NCI-H2171 (cell line): ENCODE measurements around the gene PAX5.
A peak's percentile ranks its signal among the peaks of the same experiment; 100 is the strongest.
"Not testable (repeated sequence)": the region's sequence is repeated elsewhere in the genome, so short reads cannot be mapped to it uniquely, and the experiment has no call there.

ENCODE experiments used
- DNase-seq: peaks from one replicate; lab custom pipeline; 2025; lab: John Stamatoyannopoulos, UW

Gene PAX5

DNA sequence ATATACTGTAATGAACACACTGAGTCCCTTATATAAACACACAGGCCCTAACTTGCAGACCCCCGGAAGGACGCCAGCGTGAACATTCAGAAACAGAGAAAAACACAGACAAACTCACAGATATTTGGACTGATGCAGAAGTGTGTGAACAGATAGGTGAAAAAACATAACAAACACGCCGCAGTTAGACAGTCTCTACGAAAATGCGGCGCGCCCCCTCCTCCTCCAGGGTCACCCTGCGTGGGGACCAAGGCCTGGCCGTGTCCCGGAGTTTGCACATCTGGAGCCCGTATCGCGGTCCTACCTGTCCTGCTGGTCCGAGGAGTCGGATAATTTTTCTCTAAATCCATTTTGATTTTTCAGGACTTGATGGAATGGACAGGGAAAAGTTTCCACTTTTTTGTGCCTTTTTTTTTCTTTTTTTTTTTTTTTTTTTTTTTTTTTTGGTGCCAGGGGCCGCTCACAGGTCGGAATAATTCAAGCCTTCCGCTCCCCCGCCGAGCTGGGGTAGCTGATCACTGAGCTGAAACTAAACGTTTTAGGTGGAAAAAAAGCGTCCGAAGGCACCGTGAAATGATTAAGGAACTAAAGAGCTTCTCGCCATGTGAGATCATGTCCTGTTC, at the start of gene PAX5:
Gene PAX5, minus strand, starts transcription at position 587 of the 623 bp plus-strand sequence. Its CDS starts 237 bp downstream, at position 350.
- DNase-seq, result no peak

DNA sequence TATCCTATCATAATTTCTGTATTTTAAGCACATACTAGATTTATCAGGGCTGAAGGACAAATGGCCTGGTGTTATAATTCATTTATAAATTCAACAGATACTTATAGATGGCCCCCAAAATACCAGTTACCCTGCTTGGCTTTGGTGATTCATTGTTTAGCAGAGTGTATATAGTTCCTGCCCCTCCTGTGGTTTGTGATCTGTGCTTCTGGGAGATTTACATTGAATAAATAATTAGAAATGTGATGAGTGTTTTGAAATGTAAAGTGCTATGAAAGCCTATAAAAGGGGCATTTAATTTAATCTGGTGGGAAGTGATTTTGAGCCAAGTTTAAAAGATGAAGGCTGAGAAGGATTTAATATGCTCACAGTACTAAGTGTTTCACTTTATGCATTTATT, 49.6 kb upstream of the PAX5 start:
- no peak for DNase-seq

DNA sequence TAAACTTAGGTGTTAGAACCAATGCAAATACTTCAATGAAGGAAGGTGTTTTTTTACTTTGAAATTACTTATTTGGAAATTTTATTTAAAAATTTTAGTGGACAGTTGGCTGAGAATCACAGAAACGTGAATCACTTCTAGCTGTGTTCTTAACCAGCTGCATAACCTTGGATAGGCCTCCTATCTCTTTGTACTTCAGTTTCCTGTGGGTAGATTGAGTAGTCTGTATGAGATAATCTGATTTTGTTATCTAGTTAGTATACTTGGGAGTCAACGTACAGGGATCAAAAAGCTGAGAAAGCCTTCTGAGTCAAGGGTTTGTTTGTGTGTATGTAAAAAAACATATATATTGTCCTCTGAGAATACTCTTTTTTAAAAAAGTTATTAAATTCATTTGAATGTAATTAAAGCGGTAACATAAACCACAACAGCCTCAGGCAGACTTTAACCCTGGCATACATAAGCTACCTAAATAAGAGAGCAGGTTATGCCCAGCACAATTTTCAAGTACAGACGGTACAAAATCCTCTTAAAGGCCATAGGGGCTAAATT, 48.2 kb upstream of the PAX5 start:
- no peak for DNase-seq

DNA sequence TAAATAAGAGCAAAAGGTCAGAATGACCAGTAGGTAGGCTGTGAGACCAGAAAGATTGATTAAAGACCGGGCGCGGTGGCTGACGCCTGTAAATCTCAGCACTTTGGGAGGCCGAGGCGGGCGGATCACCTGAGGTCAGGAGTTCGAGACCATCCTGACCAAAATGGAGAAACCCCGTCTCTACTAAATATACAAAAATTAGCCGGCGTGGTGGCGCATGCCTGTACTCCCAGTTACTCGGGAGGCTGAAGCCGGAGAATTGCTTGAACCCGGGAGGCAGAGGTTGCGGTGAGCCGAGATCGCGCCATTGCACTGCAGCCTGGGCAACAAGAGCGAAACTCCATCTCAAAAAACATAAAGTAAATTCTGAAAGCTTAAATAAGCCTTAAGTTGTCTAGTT, 47.4 kb upstream of the PAX5 start:
- DNase-seq, result not testable (repeated sequence)

DNA sequence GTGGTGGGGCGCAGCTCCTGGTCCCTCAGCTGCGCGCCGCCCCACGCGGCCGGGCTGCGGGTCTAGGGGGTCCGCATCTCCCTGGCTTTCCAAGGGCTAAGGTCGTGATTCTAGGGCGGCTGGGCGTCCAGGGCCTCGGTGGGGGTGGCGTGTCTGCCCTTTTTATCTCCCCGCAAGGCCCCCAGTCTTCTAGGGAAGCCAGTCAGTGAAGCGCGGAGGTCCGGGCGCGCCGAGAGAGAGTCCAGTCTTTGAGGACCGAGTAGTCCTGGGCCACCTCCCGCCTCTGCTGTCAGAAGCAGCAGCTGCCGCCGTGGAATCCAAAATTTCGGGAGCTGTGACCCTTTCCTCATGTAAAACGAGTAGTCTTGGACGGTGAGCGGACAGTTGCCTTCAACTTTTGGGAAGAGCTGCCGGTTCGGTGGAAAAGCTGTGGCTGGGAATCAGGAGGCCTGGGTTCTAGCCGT, 46.1 kb upstream of the PAX5 start:
- not testable (repeated sequence) for DNase-seq

DNA sequence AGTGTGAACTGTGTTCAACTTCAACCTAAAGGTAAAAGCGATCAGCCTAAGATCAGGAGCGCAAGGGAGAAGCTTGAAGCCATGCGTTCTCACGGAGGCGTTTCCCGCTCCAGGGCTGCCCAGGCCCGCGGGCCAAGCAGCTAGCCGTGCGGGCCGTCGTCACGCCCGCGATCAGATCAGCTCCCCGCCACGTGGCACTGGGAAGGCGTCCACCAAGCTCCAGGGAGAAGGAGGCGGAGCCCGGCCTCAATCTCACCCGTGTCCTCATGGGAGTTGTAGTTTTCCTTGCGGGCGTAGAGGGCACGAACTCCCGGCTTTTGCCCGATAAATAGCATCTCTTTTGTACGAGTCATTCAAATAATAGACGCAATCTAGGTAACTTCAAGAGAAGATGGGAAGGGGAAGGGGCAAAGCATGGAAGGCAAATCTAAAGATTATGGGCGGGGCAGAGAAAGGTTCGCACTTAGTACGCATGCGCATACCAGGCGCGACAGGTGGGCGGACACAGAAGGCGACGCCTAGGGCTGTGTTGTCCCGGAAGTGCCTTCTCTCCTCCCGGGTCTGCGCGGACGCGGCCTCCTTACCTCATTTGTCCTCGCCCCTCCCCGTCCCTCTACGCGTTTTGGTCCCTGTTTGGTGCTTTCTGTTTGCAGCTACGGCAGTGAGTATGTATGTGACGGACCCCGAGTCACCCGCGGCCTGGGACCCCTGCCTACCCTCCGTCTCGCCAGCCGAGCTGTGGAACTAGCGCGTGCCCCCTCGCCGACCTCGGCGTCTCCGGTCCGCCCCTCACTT, 45.5 kb upstream of the PAX5 start:
- DNase-seq, result peak; percentile 77

DNA sequence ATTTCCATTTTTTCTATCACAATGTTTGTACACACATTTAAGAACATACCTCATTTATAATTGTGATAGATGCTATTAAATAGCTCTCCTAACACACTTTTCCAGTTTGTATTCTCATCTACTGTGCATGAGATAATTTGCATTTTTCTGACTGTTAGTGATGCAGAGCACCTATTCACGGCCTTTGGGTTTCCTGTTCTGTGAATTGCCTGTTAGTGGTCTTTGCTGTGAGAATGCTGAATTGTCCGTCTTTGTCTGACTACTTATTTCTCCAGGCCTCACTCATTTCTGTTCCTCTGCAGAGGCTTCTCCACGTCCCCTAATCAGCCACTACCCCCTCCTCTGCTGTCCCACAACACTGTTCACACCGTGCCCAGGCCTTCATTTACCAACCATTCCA, 40.7 kb upstream of the PAX5 start:
- not testable (repeated sequence) for DNase-seq

DNA sequence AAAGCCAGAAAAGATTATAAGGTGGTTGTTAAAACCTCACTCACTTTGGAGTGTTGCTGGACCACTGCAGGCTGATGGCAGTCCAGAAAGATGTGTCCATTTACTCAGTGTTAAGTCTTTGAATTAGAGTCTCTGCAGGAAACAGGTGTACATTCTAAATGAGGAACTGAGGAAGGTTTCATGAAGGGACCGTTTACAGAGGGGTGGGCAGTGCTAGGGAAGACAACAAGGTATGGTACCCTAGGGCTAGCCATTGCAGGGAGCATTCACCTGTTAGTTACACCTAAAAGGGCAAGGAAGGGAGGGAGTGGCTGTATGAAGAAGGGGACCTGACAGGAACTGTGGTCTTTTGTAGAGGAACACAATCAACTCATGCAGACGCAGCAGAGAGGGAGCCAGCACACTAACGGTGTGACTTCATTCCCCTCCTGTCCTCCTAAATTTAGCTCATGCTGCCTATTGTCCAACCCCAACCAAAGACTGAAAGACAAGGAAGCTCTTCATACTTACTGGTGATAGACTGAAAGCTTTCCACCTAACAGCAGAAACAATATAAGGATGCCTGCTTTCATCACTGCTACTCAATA, 32.2 kb upstream of the PAX5 start:
- DNase-seq, result no peak

DNA sequence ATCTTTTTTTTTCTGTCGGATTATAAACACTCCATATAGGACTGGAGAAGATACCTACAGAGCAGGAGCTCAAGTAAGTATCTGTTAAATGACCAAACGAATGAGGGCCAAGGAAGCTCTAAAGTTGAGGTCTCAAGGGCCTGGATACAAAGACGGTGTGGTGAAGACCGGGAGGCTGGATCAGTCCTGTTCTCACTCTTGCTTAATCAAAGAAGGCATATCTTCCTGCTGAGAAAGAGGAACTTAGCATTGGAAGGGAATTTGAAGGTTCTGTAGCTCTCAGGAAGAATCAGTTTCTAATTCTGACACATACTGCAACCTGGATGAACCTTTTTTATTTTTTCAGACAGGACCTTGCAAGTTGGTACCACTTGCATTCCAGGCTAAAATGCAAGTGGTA, 28.3 kb upstream of the PAX5 start:
- DNase-seq, result no peak

DNA sequence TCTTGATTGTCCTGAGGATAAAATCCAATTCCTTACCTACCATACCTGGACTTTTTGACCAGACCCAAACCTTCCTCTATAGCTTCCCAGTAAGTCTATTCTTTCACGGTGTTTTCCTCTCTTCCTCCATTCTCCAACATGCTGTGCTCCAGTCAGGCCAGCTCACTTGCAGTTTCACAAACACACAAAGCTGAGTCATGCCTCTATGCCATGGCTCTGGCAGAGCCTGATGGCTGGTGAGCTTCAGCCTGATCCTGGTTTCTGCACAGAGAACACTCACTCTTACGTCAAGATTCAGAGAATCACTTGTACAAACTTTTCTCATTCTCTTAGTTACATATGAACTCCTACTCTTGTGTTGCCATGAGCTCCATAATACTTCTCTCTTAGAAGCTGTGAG, 27.7 kb upstream of the PAX5 start:
- DNase-seq, result no peak

DNA sequence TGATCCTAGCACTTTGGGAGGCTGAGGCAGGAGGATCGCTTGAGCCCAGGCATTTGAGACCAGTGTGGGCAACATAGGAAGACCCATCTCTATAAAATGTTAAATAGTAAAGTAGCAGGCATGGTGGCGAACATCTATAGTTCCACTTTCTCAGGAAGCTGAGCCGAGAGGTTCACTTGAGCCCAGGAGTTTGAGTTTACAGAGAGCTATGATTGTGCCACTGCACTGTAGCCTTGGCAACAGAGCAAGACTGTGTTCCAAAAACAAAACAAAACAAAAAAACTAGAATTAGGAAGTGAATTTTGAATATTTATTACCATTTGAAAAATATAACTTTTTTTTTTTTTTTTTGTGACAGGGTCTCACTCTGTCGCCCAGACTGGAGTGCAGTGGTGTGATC, 26.8 kb upstream of the PAX5 start:
- no peak for DNase-seq

DNA sequence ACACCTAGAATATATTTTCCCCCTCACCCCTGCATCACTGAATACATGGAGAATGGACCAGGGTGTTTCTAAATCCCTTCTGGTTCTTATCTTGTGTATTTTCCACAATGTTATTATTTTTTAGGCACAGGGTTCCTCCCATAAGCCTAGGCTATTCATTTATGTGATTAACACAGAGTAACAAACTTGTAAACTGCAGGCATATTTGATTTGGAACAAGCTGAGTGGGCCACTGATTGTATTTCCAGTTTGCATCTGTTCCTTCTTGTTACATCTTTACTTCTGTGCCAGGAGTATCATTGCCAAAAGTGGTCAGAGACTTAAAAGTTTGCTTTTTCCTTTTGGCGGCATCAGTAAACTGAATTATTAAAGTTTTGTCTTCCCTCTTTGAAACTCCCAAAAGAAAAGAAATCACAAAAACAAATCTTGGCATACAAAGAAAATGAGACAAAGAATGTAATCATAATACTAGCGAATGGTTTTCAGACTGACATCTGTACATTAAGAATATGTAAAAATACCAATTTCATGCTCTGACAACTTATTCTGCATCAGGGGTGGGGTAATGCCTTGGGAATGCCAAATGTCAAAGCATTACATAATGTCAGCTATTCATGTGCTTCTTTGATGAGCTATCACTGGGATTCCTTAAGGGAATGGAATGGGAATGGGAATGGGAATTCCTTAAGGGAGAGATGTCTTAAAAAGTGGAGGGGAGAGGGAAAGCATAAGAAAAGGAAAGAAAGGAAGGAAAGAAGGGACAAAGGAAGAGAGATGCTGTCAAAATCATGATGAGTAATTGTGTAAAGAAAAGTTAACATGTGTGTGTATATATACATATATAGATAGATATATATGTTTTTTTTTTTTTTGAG, 22.2 kb upstream of the PAX5 start:
- DNase-seq, result no peak

DNA sequence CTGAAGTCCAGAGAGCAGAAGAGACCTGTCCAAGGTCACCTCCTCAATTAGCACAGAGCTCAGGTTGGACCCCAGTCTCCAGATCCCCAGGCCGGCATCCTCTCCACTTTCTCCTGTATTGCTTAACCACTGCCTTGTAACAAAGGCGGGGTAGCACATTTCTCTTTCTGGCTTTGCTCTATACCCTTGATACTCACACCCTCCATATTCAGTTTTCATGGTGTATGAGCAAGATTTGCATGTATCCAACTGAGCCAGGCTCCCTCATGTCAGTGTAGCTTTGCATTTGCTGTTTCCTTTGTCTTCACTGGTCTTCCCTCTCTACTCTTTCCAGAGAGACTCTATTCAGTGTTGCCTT, 20.3 kb upstream of the PAX5 start:
- not testable (repeated sequence) for DNase-seq

DNA sequence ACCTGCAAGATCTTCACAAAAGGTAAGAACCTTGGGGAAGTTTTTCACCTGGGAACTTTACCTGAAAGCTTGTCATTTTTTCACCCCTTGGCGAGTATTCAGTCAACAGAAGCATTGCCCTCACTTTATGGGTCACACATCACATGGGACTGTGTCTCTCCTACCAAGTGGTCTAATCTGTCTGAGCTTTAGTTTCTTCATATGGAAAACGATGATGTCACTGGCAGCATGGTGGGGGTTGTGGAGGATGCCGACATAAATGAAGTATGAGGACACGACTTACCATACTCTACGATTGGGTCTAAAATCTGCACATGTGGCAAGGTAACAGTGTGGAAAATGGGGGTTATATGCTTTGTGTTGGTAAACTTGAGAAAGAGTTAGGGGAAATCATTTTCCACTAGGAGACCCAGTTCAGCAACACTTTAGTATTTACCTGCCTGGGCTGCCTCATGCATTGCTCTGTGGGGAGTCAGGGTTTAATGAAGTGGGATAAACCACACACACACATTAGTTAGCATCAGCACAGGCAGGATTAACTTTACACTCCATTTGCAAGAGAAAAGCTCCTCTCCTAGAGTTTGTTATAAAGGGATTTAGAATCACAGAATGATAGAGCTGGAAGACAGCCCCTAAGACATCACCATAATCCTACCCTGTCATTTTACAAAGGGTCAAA, 19.8 kb upstream of the PAX5 start:
- DNase-seq, result no peak

DNA sequence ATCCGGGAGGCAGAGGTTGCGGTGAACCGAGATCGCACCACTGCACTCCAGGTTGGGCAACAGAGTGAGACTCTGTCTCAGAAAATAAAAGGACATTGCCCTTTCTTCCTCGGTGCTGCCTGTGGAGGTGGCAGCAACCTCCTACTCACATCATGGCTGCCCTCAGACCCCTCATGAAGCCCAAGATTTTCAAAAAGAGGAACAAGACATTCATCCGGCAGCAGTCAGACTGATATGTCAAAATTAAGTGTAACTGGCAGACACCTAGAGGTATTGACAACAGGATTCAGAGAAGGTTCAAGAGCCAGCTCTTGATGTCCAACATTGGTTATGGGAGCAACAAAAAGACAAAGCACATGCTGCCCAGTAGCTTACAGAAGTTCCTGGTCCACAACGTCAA, 12.6 kb upstream of the PAX5 start:
- DNase-seq, result no peak

DNA sequence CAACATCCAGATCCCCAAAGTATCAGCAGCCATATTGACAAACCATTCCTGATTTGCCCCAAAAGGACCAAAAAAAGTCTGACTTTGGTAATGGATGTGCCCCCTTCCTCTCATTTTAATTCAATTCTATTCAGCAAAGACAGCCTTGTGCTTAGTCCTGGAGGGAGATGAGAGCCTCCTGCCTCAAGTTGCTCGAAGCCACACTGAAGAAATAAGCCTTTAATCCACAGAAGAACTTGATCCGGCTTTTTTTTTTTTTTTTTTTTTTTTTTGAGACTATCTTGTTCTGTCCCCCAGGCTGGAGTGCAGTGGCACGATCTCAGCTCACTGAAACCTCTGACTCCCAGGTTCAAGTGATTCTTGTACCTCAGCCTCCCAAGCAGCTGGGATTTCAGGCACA, 8.4 kb upstream of the PAX5 start:
- no peak for DNase-seq

DNA sequence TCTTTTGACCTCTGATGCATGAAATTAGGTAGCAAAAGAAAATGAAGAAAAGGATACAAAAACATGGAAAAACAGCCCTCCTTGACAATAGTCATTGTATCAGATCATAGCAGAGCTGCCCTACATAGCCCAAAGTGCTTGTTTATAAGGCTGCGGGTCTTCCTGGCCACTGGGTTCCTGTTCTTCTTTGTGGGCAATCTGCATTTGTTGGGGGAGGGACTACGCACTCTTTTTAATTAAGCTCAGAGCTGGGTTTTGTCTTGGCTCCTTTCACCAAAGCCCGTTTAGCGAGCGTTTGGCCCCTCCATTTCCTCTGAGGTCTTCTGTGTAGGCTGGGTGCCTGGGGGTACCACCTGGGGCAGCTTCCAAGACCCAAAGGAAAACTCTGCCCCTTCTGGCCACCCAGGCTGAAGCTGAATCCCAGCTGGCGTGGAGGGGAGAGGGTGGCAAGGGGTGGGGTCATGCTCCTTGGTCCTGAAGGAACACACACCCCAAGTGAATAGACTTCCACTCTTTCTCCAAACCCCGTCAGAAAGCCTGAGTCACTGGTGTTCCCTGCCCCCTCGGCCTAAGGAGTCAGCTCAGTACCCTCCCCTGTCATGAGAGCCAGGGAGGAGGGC, 6.5 kb upstream of the PAX5 start:
- DNase-seq, result no peak

DNA sequence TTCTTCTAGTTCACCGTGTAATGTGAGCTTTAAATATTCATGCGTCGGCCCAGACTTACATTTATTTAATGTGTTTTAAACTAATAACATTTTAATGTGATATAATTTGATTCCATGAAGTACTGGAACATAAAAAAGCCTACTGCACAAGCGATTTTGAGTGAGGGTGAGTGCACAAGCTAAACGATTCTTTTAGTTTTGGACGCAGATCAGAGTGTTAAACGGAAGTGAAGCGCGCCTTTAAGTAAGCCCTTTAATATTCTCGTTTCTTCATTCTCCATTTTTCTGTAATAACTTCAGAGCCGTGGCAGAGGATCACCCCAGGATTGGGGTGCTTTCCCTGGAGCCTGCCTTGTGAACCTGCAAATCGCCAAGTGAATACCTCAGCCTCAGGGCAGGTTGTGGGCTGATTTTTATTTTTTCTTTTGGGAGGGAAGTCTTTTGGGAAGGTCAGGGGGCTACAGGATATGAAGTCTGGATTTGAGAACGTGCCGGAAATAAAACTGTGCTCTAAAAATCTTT, 4.9 kb upstream of the PAX5 start:
- no peak for DNase-seq

DNA sequence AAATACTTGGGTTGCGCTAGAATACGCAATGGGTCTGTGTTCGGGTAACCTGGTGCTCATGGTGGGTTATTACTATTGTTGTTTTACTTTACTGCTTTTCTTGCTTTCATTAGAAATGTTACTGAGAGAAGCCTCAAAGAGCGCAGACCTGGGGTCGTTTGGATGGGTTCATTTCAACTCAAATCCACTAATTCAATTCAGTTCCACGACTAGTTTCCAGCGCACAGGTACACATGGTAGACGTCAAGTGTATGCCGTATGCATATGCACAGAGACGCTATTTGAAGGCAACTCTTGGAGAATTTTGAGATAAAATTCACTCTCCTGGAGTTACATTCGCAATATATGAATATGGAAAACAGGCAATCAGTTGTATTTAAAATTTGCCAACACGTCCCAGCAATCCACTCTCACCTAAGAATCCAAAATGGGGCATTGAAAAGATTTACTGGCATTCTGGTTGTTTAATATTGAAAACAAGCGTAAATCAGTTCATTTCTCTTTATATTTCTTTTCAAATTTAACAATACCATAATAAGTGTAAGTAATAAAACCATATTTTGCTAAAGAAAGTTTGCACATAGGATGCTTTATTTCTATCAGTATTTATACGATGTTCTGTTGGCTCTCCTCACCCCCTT, 4.4 kb upstream of the PAX5 start:
- DNase-seq, result no peak
